Measurements from ENCODE around the gene GALNT2.

Gene GALNT2

DNA sequence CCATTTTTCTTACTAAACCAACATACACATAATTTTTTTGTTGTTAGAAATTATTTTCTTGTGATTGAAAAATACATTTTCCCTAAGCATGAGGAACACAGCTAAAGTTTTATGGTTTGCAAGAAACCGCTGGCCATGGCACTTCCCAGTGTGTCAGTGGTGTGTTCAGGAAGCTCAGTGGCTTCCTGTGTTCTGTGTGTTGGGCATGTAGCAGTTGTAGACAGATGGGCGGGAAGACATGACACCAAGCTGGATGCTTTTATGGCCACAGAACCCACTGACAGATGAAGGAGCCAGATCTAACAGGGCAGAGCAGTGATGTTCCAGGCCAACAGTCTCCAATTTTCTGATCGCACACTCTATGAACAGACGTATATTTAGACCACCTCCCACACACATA lies 119.8 kb downstream of the GALNT2 start:
- DNase-seq (ENCODE audit: low spot score), result no peak

DNA sequence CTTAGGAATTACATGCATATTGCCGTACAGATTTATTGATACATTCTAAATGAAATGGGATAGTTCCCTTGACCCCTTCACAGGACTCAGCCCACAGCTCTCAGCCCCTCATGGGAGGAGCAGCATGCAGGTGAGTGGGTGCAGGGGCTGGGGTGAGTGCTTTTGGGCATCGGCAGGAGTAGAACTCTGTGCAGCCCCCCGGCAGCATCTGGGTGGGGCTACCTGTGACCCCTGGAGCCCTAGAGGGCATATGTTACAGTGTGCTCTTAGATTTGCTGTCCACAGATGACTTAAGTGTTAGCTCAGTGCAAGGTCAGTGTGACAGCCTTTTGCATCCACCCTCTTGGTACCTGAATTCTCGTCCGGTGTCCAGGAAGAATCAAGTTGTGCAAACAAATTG lies 120.3 kb downstream of the GALNT2 start:
- DNase-seq (ENCODE audit: low spot score), result no peak

DNA sequence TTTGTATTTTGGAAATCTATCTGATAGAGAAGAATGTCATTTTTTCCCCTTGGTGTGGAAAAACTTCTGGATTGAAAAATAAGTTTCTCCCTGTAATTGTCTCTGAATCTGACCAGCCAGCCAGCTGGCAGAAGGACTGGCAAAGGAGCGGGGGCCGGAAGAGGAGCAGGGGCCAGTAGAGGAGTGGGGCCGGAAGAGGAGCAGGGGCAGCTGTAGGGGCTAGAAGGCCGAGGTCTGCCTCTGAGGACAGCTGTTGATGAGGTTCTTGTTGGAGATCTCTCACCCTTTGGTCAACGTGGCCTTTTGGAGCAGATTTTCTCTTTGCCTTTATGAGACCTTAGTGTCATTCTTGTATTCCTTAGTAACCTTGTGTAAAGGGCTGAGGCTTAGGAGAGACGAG lies 121.8 kb downstream of the GALNT2 start:
- DNase-seq (ENCODE audit: low spot score), result no peak

DNA sequence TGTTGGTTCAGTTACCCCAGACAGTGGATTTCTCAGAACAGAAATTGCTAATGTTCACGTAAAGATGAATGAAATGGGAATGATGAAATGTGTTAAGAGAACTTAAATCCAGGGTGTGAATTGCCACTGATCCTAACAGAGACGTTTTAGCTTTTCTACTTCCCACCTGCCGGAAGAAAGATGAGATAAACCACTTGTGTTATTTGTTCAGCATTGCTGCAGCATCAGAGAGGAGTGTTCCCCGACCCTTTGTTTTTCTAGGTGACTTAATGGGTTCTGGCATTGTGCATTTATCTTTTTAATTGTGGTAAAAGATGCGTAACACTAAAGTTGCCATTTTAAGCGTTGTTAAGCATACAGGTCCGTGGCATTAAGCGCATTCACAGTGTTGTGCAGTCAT lies 122.3 kb downstream of the GALNT2 start:
- no peak for DNase-seq (ENCODE audit: low spot score)

DNA sequence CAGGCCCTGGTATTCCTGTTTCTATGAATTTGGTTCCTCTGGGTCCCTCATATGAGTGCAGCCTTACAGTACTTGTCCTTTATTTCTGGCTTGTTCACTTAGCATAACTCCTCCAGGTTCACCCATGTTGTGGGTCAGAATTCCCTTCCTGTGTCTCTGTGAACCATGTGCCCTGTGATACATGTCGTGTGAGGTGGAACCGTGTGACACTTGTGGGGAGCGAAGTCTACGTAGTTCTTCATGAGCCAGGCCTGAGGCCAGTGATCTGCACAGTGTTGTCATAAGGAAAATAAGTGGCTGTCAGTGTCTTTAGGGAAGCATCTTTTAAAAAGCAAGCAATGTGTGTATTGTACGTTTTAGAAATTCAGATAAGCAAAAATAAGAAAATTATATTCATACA lies 122.8 kb downstream of the GALNT2 start:
- DNase-seq (ENCODE audit: low spot score), result no peak

DNA sequence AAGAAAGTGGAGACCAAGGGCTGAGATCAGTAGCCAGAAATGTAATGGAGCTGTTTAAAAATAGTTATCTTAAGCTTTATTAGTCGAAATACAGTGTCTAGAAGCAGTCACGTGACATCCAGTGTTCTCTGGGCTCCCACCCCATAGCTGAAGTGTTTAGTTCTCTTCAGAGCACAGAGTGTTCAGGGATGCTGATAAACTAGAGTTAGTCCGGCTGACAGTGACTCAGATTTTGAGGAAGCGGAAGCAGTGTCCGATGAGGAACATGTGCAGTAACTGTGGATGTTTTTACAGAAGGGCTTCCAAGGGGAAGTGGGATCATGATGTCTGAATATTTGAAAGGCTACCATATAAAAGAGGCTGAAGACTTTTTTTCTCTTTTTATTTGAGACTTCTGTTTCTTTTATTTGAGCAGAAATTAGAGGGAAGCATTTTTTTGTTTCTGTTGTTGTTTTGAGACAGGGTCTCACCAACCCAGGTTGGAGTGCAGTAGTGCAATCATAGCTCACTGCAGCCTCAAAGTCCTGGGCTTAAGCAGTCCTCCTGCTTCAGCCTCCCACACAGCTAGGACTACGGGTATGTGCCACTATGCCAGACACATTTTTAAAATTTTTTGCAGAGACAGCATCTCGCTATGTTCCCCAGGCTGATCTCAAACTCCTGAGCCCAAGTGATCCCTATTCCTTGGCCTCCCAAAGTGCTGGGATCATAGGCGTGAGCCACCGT lies 124.2 kb downstream of the GALNT2 start:
- DNase-seq (ENCODE audit: low spot score), result no peak

DNA sequence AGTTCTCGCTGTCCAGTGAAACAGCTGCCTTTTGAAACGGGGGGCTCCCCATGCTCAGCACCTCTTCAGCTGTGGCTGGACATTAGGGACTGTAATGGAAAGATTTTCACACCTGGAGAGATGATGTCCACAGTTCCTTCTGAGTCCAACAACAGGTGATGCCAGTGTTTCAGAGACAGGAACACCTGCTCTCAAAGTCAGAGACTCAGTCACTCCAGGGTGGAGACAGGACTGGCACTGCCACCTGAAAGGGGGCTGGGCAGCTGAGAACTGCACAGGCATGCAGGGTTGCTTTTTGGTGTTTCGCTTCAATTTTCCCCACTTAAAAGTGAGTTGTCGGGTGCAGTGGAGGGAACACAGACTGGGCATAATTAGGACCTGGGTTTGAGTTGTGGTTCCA lies 124.8 kb downstream of the GALNT2 start:
- no peak for DNase-seq (ENCODE audit: low spot score)

DNA sequence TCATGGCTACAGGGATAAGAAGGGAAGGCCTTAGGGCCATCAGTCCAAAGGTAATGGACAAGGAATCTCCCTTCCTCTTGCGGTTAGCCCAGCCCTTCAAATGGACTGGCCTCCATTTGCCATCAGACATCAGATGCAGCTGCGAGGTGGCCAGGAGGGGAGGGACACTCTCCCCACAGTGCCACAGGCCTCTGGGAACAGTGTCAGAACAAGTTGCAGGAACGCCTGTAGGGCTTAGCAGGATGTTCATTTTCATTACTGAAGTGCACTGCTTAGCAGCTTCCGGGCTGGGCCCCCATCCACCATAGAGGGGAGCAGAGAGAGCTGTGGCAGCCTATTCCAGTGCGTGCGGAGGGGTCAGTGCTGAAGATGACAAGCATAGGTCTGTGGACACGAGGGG lies 127.5 kb downstream of the GALNT2 start:
- DNase-seq (ENCODE audit: low spot score), result no peak

DNA sequence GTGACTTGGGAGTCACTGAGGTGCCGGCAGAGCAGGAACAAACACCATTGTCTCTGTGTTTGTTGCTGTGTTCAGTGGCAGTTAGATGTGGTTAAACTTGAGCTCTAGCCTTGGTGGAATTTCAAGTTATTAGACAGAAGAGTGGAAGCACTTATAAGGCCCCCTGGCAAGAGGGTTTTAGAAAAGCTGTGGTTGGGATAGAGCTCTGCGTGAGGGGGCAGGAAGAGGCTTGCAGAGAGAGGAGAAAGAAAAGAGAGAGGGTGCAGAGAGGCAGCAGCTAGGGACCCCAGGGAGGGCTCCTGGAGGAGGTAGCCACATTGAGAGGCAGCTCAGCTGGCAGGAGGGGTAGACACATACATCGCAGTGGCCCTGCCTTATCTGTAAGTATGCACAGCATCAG lies 128.2 kb downstream of the GALNT2 start:
- DNase-seq (ENCODE audit: low spot score), result no peak

DNA sequence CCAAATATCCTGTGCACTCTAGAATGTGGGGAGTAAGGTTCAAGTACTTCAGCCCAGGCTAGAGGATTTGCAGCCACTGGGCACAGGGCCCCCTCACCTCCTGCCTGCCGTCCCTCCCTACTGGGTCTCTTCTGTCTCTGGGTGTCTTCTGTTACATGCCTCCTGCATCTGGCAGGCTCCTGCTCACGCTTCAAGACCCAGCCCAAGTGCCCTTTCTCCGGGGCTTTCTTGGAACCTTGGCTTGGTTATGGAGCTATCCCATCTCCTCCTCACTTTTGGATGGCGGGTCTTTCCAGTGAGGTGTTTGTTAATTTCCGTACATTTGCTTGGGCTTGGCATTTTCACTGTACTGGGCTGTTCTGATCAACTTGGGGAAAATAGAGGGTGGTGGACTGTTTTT lies 129.0 kb downstream of the GALNT2 start:
- DNase-seq (ENCODE audit: low spot score), result no peak

DNA sequence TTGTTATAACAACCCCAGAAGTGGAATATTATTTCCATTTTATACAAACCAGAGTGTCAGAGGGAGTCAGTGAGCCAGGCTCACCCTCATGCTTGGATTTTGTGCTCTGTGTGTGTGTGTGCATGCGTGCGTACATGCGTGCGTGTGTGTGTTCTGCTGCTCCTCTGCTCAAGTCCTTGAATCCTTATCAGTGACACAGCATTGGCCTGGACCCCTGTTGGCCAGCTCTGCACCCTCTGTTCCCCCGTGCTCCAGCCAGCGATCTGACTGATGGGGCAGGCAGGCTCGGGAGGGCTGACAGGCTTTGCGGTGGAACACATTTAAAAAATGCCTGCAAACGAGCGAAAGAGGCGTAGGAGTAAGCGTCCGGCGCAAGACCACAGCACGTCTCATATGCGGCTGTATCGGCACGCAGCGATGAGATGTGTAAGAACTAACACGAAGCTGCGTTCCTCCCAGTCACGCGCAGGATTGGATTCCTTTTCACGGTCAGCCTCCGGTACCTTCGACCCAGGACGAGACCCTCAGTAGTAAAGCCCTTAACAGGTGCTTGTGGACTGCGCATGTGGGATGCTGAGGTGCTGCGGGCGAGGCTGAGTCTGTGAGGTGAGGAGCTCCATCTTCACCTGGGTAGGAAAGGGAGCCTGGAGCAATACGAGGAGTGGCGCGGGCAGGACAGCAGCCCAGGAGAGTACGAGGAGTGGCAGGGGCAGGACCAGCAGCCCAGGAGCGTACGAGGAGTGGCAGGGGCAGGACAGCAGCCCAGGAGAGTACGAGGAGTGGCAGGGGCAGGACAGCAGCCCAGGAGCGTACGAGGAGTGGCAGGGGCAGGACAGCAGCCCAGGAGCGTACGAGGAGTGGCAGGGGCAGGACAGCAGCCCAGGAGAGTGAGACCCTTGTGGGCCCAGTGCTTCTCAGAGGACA lies 130.9 kb downstream of the GALNT2 start:
- DNase-seq (ENCODE audit: low spot score), result no peak

DNA sequence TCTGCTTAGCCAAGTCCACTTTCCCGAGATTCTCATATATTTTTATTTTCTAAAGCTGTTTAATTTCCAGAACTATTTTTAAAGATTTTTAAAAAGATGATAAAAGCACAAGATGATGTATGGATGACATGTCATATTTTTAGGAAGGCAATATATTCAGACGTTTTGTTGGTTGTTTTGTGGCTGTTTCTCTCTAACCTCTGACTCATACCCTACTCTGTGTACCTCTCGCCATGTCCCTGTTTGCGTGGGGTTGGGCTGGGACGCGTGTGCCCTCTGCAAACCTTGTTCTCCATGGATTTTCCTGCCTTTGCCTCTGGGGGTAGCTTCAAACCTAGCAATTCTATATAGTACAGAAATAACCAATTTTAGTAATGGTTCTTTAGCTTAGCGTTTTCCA lies 132.0 kb downstream of the GALNT2 start:
- no peak for DNase-seq (ENCODE audit: low spot score)

DNA sequence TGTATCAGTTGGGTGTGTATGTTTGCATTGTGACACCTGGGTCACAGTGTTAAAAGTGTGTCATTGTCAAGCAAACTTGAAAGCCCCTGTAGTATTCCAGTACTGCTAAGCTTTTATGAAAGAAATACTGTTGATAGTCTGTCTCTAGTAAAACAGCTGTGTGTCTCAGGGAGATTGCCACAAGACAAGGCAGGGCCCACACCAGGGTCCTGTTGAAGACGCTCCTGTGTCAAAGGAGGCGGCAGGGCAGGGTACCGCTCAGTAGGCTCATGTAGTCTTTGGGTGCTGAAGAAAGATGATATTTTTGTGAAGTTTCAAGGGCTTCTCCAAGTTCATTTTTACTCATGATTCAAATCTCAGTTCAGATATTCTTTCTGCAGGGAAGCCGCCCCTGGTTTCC lies 132.5 kb downstream of the GALNT2 start:
- DNase-seq (ENCODE audit: low spot score), result no peak

DNA sequence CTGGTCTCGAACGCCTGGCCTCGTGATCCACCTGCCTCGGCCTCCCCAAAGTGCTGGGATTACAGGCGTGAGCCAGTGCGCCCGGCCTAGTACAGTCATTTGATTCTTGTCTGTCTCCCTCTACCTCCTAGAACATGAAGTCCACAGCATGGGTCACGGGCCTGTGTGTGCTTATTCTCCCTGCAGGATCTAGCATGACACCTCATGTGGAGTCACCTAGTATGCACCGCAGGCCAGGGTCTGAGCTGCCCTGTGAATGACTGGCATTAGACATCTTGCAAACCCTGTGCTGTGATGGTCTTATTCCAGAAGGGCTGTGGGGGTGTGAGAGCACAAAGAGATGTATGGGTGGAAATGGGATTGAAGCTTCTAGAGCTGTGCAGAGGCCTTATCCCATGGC lies 133.2 kb downstream of the GALNT2 start:
- no peak for DNase-seq (ENCODE audit: low spot score)

DNA sequence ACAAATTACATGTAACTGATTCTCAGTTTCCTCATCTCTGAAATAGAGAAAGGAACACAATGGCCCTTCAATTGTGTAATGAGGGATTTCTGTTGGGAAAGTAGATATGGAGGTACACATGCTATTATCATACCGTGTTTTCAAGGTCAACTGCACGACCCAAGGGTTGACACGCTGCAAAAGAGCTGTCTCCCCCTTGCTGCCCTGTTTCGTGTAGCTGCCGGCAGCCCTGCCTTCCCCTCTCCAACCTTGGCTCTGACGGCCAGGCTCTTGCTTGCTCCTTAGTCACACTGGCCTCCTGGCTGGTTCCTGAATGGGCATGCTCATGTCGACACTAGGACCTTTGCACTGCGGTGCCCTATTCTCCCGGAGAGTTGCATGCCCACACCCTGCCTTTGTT lies 134.4 kb downstream of the GALNT2 start:
- no peak for DNase-seq (ENCODE audit: low spot score)

DNA sequence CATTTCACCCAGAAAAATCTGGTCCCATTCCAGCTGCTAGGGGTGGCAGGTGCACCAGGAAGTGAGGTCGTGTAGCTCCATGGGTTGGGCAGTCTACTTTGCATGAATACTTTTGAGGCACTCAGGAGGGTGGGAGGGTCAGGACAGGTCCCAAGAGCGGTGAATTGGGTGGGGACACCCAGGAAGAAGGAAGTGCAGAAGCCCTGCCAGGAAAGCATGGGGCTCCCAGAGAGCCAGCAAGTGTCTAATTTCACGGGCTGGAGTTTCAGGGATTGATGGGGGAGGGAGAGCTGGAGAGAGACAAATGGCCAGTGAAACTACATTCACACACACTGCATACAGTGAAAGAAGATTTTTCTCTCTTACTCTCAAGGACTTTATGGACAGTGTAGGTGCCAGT lies 137.8 kb downstream of the GALNT2 start:
- DNase-seq (ENCODE audit: low spot score), result no peak

DNA sequence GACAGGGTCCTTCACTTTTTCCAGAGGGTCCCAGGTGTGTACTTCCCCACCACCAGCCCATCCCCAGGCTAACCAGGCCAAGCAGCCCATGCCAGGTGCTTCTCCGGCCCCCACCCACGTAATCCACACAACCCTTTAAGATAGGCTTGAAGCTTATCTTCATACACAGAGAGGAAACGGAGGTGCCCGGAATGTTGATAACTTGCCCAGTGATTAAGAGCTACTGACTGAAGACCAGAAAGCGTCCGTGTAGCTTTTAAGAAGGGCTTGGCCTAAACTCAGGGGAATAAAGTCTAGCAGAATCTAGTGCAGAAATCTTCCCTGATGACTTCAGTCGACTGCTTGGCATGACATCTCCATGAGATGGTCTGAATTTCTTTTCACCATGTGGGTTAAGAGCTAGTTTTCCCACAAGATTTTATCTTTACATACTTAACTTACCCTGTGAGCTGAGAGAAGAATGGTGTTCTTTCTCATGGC lies 138.7 kb downstream of the GALNT2 start:
- no peak for DNase-seq (ENCODE audit: low spot score)

DNA sequence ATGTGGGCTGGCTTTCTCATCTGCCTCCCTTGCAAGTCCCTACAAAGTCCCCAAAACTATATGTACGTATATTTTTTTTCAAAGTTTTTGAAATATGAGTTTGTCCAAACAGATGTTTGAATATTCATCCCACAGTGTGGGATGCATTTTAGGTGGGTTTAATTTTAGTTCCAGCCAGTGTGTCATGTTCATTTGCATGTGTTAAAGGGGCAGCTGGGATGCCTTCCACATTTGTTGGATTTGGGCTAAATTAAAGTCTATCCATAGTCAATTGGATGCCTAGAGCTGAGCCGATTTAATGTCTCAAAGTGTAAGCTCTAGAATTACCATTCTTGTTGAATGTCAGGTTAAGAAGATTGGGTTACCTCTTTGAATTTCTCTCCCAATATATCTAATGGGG lies 139.2 kb downstream of the GALNT2 start:
- DNase-seq (ENCODE audit: low spot score), result no peak

DNA sequence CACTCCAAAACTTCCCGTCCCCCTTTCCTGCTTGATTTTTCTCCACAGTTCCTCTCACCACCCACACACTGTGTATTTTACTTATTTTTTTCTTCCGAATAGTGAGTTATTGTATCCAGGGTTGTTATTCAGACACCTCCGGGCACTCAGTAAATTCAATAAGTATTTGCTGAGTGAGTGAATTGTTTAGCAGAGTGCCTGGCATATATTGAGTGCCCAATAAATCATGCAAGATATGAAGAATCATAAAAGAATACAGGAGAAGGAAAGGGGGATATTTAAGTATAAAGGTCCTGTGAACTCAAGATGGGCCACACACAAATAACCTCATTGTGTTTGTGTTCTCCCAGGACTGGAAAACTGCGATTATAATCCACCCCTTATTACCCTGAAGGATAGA lies 139.9 kb downstream of the GALNT2 start:
- DNase-seq (ENCODE audit: low spot score), result no peak

DNA sequence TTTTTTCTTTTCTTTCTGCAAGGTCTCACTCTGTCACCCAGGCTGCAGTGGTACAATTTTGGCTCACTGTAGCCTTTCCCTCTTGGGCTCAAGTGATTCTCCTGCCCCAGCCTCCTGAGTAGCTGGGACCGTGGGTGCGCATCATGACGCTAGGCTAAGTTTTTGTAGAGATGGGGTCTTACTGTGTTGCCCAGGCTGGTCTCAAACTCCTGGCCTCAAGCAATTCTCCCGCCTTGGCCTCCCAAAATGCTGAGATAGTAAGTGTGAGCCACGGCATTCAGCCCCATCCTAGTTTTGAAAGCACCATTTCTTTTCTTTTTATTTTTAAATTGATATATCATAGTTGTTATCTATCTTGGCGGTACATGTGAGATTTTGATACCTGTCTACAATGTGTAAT lies 140.6 kb downstream of the GALNT2 start:
- no peak for DNase-seq (ENCODE audit: low spot score)

DNA sequence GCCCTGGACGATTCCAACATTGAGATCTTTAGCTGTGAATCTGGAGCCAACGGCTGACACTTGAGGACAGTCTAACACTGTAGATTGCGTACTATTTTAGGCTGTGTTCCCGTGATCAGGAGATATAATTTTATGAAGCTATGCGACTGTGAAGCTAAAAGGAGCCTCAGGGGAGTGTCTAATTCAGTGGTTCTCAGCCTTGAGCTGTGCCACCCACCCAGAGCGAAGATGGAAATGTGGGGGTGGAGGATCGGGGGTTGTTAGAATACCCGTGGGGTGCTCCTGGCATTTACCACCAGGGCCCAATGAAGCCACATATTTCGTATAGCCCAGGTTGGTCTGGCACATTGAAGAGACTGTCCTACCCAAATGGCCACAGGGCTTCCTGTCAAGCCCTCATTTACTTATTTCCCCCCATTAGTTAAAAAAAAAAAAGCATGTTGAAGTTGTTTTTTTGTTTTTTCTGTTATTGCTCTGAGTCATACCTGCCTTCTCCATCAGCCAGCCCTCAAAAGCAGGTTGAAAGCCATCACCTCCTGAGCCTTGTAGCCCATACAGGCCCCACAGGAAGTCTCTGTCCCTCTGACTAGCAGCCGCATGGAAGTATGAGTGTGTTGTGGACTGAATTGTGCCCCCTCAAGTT lies 141.7 kb downstream of the GALNT2 start:
- no peak for DNase-seq (ENCODE audit: low spot score)

DNA sequence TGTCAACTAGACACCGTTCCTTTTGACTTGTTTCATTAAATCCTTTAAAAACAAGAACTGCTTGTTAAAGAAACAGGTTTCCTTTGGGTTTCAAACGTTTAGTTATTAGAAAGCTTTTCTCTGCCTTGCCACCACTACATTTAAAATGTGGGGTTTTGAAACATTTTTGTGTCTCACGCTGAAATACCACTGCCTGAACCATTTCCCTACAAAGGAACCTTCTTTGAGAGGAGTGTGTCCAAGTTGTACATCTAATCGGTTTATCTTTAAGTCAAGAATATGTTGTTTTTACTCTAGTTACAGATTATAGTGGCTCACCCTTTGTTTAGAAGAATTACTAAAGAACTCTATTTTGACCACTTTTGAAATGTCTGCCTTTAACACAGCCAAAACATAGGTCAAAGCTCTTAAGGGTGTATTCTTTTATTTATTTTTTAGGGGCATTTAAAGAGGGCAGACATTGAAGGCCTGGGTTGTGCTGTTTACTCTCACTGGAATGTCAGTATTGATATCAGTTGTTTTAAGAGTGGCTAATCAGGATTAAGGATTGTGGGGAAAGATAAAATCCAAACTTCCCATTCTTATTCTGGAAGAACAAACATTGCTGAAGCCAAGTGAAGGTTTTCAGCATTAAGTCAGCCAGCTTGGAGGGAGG lies 143.4 kb downstream of the GALNT2 start:
- no peak for DNase-seq (ENCODE audit: low spot score)

DNA sequence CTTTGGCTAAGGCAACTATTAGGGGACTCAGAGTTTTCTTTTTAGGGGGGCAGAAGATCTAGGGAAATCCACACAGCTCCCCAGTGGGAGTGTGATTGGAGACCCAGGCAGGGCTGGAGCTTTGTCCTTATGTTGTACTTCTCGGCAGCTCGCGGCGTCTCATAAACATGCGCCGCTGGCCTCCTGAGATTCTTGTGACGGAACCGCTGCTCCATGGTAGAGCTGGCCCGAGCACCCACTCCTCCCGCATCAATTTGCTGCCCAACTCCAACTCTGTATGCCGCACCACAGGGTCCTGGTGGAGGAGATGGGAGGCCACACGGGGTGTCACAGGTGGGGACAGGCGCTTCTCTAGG lies 143.9 kb downstream of the GALNT2 start:
- DNase-seq (ENCODE audit: low spot score), result no peak
